SK-N-SH (cell line): ENCODE data around the gene PRRT2. TPM values are rescaled to one million over a fixed set of nuclear protein-coding genes. Genes with fewer than 3 reads are reported as not detected.
A peak's percentile ranks its signal among the peaks of the same experiment; 100 is the strongest.

Experiments used
- CTCF ChIA-PET: fragments of 300-600, 350-600 bp; formaldehyde crosslinking; extraction: SDS; loops from one replicate; lab custom pipeline; 2021; lab: Yijun Ruan, JAX
- POLR2A ChIA-PET: fragments of 350-600 bp; sonication (Branson Sonifier 250); formaldehyde crosslinking; extraction: SDS; loops from one replicate; lab custom pipeline; 2020; ENCODE audit warnings: antibody characterized with exemption, inconsistent platforms; lab: Yijun Ruan, JAX
- DNase-seq: peaks from one replicate; pipeline ENCODE4 v3.0.0; 2012
- H2AFZ ChIP-seq: fragments of 200-600 bp; sonication (generic); 2 replicates; pipeline ENCODE4 v1.8.1; 2016; ENCODE audit warnings: antibody characterized with exemption, mild to moderate bottlenecking, low read depth
- H3F3A ChIP-seq: fragments of 200-600 bp; sonication (generic); replicated peaks from 2 replicates; pipeline ENCODE3; 2016; ENCODE audit warnings: antibody characterized with exemption, mild to moderate bottlenecking; ENCODE audit not compliant: insufficient read depth
- H3K27ac ChIP-seq, 2 experiments: fragments of 200-500 bp in 1 of 2; fragments of 200-600 bp in 1 of 2; sonication (Bioruptor generic) in 1 of 2; sonication (generic), shearing (Covaris generic) in 1 of 2; 2 replicates each; pipeline versions ENCODE4 v1.5.1 to v1.6.1; 2014 to 2016; ENCODE audit warnings: low read depth in 2 of 2, inconsistent platforms in 1 of 2, low read length in 1 of 2, mild to moderate bottlenecking in 1 of 2, mixed read lengths in 1 of 2
- H3K27me3 ChIP-seq: fragments of 200-600 bp; sonication (generic), shearing (Covaris generic); 2 replicates; pipeline ENCODE4 v1.6.1; 2016; ENCODE audit warnings: mixed run types; ENCODE audit not compliant: insufficient read depth
- H3K36me3 ChIP-seq, 2 experiments: fragments of 200-500 bp in 1 of 2; fragments of 200-600 bp in 1 of 2; sonication (Bioruptor generic) in 1 of 2; sonication (generic) in 1 of 2; replicated peaks in 1 of 2; 2 replicates each; pipeline versions ENCODE3 to v1.5.1; 2014 to 2016; ENCODE audit warnings: low read length in 1 of 2, mild to moderate bottlenecking in 1 of 2; ENCODE audit not compliant: insufficient read depth in 2 of 2, control insufficient read depth in 1 of 2
- H3K4me1 ChIP-seq, 2 experiments: fragments of 200-500 bp in 1 of 2; fragments of 200-600 bp in 1 of 2; sonication (Bioruptor generic) in 1 of 2; sonication (generic), shearing (Covaris generic) in 1 of 2; 2 replicates each; pipeline versions ENCODE4 v1.5.1 to v1.6.1; 2014 to 2016; ENCODE audit warnings: low read depth in 1 of 2, low read length in 1 of 2, mixed run types in 1 of 2; ENCODE audit not compliant: insufficient read depth in 2 of 2, control insufficient read depth in 1 of 2
- H3K4me2 ChIP-seq: fragments of 200-600 bp; sonication (generic), shearing (Covaris generic); 2 replicates; pipeline ENCODE4 v1.6.1; 2017; ENCODE audit warnings: mixed run types
- H3K4me3 ChIP-seq, 2 experiments: fragments of 200-500 bp in 1 of 2; fragments of 200-600 bp in 1 of 2; sonication (Bioruptor generic) in 1 of 2; sonication (generic), shearing (Covaris generic) in 1 of 2; 2 replicates each; pipeline versions ENCODE4 v1.5.1 to v1.8.1; 2014 to 2016; ENCODE audit warnings: low read depth in 2 of 2, inconsistent platforms in 1 of 2, low read length in 1 of 2, mild to moderate bottlenecking in 1 of 2, mixed read lengths in 1 of 2, moderate library complexity in 1 of 2
- H3K79me2 ChIP-seq: fragments of 200-600 bp; sonication (generic); 2 replicates; pipeline ENCODE4 v1.8.1; 2017; ENCODE audit warnings: mild to moderate bottlenecking; ENCODE audit not compliant: insufficient read depth
- H3K9ac ChIP-seq: fragments of 200-600 bp; sonication (generic); 2 replicates; pipeline ENCODE4 v1.6.1; 2017; ENCODE audit warnings: mixed run types
- H3K9me2 ChIP-seq: fragments of 200-600 bp; sonication (generic); 2 replicates; pipeline ENCODE4 v1.6.1; 2017; ENCODE audit warnings: mixed run types
- H3K9me3 ChIP-seq: fragments of 200-600 bp; sonication (generic); 2 replicates; pipeline ENCODE4 v1.6.1; 2017; ENCODE audit warnings: mixed run types, mild to moderate bottlenecking, moderate library complexity
- H4K20me1 ChIP-seq: fragments of 200-600 bp; sonication (generic); 2 replicates; pipeline ENCODE4 v1.6.1; 2017; ENCODE audit warnings: mild to moderate bottlenecking, mixed run types; ENCODE audit not compliant: insufficient read depth
- EZH2phosphoT487 ChIP-seq: fragments of 200-600 bp; sonication (generic); IDR thresholded peaks from 2 replicates; pipeline ENCODE4 v1.6.1; 2017; ENCODE audit warnings: low read depth, mixed run types, mild to moderate bottlenecking, antibody characterized with exemption, moderate library complexity, borderline replicate concordance
- FOSL2 ChIP-seq: IDR thresholded peaks from 2 replicates; pipeline ENCODE4 v1.4.0; 2012; ENCODE audit warnings: low read depth, mild to moderate bottlenecking, moderate library complexity, borderline replicate concordance
- FOXJ3 ChIP-seq: sonication (generic); formaldehyde crosslinking; IDR thresholded peaks from 2 replicates; pipeline ENCODE4 v1.5.1; 2020; ENCODE audit warnings: mild to moderate bottlenecking, missing genetic modification reagents
- FOXM1 ChIP-seq: IDR thresholded peaks from 2 replicates; pipeline ENCODE4 v1.4.0; 2012; ENCODE audit warnings: low read depth, mild to moderate bottlenecking
- GATA2 ChIP-seq: sonication (generic); formaldehyde crosslinking; IDR thresholded peaks from 2 replicates; pipeline ENCODE4 v1.5.0; 2020; ENCODE audit warnings: mild to moderate bottlenecking, missing genetic modification reagents
- POLR2AphosphoS5 ChIP-seq: IDR thresholded peaks from 2 replicates; pipeline ENCODE4 v1.6.1; 2012; ENCODE audit warnings: low read depth, low read length
- RFX5 ChIP-seq: IDR thresholded peaks from 2 replicates; pipeline ENCODE4 v1.6.1; 2012; ENCODE audit warnings: mild to moderate bottlenecking, improper control_type of control experiment, low read length
- SMC3 ChIP-seq: IDR thresholded peaks from 2 replicates; pipeline ENCODE4 v1.6.1; 2012; ENCODE audit warnings: low read depth, low read length, improper control_type of control experiment
- TCF12 ChIP-seq: IDR thresholded peaks from 2 replicates; pipeline ENCODE4 v1.4.0; 2012
- YY1 ChIP-seq: IDR thresholded peaks from 2 replicates; pipeline ENCODE4 v1.4.0; 2012; ENCODE audit warnings: low read depth, mild to moderate bottlenecking
- whole genome bisulfite sequencing: methylation state at CpG from one replicate; pipeline ENCODE4 v1.1.6; 2017; ENCODE audit warnings: low lambda C conversion rate; 5-methylcytosine and 5-hydroxymethylcytosine counted together
- polyA plus RNA-seq, 3 experiments: library from polyadenylated mRNA; depleted of rRNA; stranded (reverse); fragments of >200 nt; gene quantifications; 2 replicates each; pipeline ENCODE4 v1.2.3, GENCODE V29; 2012
- TF ChIP-seq, protein P1 (sequence below): IDR thresholded peaks from 2 replicates; pipeline ENCODE4 v1.4.0; 2012; ENCODE audit warnings: low read depth, borderline replicate concordance

PRRT2 gene
- polyA plus RNA-seq, 1 of the 3 experiments (the other 2 are of a cell fraction), result 28.1 TPM

DNA sequence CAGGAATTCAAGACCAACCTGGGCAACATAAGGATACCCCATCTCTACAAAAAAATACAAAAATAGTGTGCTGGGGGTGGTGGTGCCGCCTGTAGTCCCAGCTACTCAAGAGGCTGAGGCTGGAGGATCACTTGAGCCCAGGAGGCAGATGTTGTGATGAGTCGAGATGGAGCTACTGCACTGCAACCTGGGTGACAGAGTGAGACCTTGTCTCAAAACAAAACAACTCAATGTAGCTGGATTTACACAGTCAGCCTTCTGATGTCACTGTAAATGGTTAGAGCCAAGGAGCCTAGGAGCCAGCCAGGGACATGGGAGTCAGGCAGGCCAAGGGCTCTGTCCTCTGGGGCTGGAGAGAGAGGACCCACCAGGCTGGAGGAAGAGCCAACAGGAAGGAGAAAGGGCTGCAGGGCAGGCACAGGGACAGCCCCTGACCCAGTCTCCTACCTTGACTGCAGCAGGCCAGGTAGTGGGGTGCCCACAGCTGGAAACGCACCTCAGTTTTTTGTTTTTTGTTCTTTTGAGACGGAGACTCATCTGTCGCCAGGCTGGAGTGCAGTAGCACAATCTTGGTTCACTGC is 42.6 kb downstream of the PRRT2 start:
- Histone ChIP-seq H3F3A (peaks cover 27% of the 10 kb centered on the region), H3K9me3 (no peaks in the 10 kb centered on the region), H3K4me2 (no peak overlapping the region), H3K27ac (no peak overlapping the region), H3K9me2 (no peaks in the 10 kb centered on the region), H2AFZ (no peak overlapping the region), H3K79me2 (no peaks in the 10 kb centered on the region), H4K20me1 (no peaks in the 10 kb centered on the region), H3K4me3 (no peak overlapping the region), H3K27me3 (no peaks in the 10 kb centered on the region), H3K4me1 (peaks cover 0 to 13% of the 10 kb centered on the region in 2 experiments; a peak in 1 of 4 replicates), H3K36me3 (peaks cover 0 to 7% of the 10 kb centered on the region in 2 experiments), H3K9ac (no peak overlapping the region)
- CTCF ChIA-PET, result interaction anchor here (0.9 to 2.7 kb wide), 4 partner anchors 9 to 55 kb away, joined by 3 to 10 read pairs (median 5); partner anchors contain the start of genes MAZ and MVP
- POLR2A ChIA-PET, result interaction anchor here (0.6 to 1.1 kb wide), 3 partner anchors 46 to 167 kb away, joined by 3 to 4 read pairs (median 3); partner anchors contain the start of gene ASPHD1
- no peak for TF ChIP-seq YY1
- no peak for TF ChIP-seq POLR2AphosphoS5
- TF ChIP-seq EZH2phosphoT487, result no peak
- TF ChIP-seq FOXM1, result no peak
- DNase-seq, result no peak
- 91% methylated on average over 5 of the region's 5 CpGs for WGBS

DNA sequence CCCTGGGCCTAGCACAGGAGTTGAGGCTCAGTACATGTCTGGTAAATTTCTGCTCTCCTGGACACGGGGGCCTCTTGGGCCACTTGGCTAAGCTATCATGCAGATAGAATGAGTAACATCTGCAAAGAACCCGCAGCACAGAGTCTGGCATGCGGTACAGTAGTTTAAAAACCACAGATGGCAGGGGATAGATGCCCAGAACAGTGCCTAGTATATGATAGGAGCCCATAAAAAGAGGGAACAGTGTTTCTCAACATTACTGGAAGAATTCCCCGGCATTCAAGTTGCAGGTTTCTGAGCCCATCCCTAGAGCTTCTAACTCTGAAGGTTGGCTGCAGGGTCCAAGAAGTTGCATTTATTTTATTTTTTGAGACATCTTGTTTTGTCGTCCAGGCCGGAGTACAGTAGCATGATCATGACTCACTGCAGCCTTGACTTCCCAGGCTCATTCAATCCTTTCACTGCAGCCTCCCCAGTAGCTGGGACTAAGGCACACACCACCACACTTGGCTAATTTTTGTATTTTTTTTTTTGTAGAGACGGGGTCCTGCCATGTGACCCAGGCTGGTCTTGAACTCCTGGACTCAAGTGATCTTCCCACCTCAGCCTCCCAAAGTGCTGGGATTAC is 45.3 kb downstream of the PRRT2 start:
- no peak overlapping the region for H3K9ac ChIP-seq
- H3K27me3 ChIP-seq, result no peaks in the 10 kb centered on the region
- CTCF ChIA-PET, result interaction anchor here (1.2 to 1.4 kb wide), 3 partner anchors 9 to 27 kb away, joined by 3 to 8 read pairs (median 5); no protein-coding TSS in a partner anchor
- H3K4me3 ChIP-seq, result no peak overlapping the region
- no peak for DNase-seq
- H3K4me1 ChIP-seq, result peaks cover 0 to 26% of the 10 kb centered on the region in 2 experiments; a peak in 1 of 4 replicates
- no peaks in the 10 kb centered on the region for H3K9me2 ChIP-seq
- H3F3A ChIP-seq, result peaks cover 18% of the 10 kb centered on the region
- no peaks in the 10 kb centered on the region for H4K20me1 ChIP-seq
- POLR2A ChIA-PET, result no interaction called here
- no peaks in the 10 kb centered on the region for H3K9me3 ChIP-seq
- H3K4me2 ChIP-seq, result no peak overlapping the region
- peak; percentile 44; the same call in 1 of the 2 replicates for TF ChIP-seq TCF12
- TF ChIP-seq SMC3, result no peak
- TF ChIP-seq FOSL2, result no peak
- no peak for TF ChIP-seq GATA2 (CRISPR knock-in tag)
- no peak for TF ChIP-seq EZH2phosphoT487
- TF ChIP-seq RFX5, result no peak
- TF ChIP-seq FOXJ3 (CRISPR knock-in tag), result no peak
- TF ChIP-seq, protein P1, sequence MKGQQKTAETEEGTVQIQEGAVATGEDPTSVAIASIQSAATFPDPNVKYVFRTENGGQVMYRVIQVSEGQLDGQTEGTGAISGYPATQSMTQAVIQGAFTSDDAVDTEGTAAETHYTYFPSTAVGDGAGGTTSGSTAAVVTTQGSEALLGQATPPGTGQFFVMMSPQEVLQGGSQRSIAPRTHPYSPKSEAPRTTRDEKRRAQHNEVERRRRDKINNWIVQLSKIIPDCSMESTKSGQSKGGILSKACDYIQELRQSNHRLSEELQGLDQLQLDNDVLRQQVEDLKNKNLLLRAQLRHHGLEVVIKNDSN, result no peak
- H3K36me3 ChIP-seq, result peaks cover 5 to 14% of the 10 kb centered on the region in 2 experiments
- H2AFZ ChIP-seq, result no peak overlapping the region
- no peak overlapping the region; a peak in 1 of 4 replicates for H3K27ac ChIP-seq
- peaks cover 14% of the 10 kb centered on the region for H3K79me2 ChIP-seq
- 79% methylated on average over 7 of the region's 7 CpGs for WGBS
